NT2/D1 (cell line): Measurements from ENCODE around the gene CHCHD5.

ENCODE experiments used
- DNase-seq: peaks from one replicate; pipeline ENCODE4 v3.0.0-alpha.2; 2011; ENCODE audit warnings: low read depth, low spot score
- H3K27me3 ChIP-seq: 2 replicates; pipeline ENCODE4 v1.6.0; 2011; ENCODE audit warnings: mild to moderate bottlenecking; ENCODE audit not compliant: insufficient read length, insufficient read depth
- H3K36me3 ChIP-seq: 2 replicates; pipeline ENCODE4 v1.6.1; 2011; ENCODE audit warnings: mild to moderate bottlenecking, low read length, mixed read lengths; ENCODE audit not compliant: insufficient read depth, insufficient read length
- H3K4me1 ChIP-seq: 2 replicates; pipeline ENCODE4 v1.5.1; 2011; ENCODE audit not compliant: insufficient read depth, insufficient read length
- H3K4me3 ChIP-seq: 2 replicates; pipeline ENCODE4 v1.5.1; 2011; ENCODE audit warnings: low read depth; ENCODE audit not compliant: insufficient read length
- H3K9ac ChIP-seq: 2 replicates; pipeline ENCODE4 v1.6.0; 2011; ENCODE audit warnings: low read depth; ENCODE audit not compliant: insufficient read length
- H3K9me3 ChIP-seq: 2 replicates; pipeline ENCODE4 v1.5.1; 2011; ENCODE audit warnings: mild to moderate bottlenecking, low read length; ENCODE audit not compliant: insufficient read depth
- SUZ12 ChIP-seq: IDR thresholded peaks from 2 replicates; pipeline ENCODE4 v1.6.1; 2011; ENCODE audit not compliant: insufficient read length, insufficient read depth; ENCODE audit errors: extremely low read depth
- YY1 ChIP-seq: IDR thresholded peaks from 2 replicates; pipeline ENCODE4 v1.6.1; 2011; ENCODE audit not compliant: insufficient read length, insufficient read depth
- ZNF274 ChIP-seq: IDR thresholded peaks from 2 replicates; pipeline ENCODE4 v1.6.1; 2011; ENCODE audit warnings: mild to moderate bottlenecking, low read depth, low read length

CHCHD5 gene

DNA sequence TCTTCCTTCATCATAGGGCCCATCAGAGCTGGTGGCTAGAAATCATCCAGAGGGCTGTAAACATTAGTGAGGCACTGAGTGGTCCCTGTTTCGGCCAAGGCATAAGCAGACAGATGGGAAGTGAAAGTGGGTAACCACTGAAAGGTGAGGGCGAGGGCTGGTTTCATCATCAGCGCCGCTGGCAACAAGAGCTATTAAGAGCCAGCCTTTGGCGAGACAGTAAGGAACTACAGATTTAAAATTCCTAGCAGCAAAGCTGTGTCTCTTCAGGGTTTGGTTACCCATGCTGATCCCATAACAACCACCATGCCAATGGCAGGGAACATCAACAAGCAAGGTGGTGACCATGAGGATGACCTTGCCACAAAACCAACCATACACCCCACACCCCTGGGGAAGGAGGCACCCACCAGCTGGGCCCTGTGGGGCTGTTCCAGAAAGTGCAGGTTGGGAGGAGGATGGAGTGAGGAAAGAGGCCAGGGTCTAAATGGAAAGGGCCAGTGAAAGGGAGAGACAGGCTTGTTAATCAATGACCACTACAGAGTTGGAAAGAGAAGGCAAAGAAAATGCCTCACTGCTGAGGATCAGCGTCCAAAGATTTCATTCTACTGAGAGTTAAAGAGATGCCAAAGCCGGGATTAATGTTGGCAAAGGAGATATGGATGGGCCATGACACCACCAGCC is 52.3 kb downstream of the CHCHD5 start:
- Histone ChIP-seq H3K27me3 (no peaks in the 10 kb centered on the region), H3K4me3 (no peak overlapping the region), H3K36me3 (no peaks in the 10 kb centered on the region), H3K9ac (no peak overlapping the region), H3K4me1 (no peaks in the 10 kb centered on the region), H3K9me3 (no peaks in the 10 kb centered on the region)
- no peak for DNase-seq
- TF ChIP-seq SUZ12 (no peak), YY1 (no peak), ZNF274 (no peak)

- TF ChIP-seq SUZ12 (no peak), ZNF274 (no peak), YY1 (no peak)
- DNase-seq: no peak
- no peaks in the 10 kb centered on the region for H3K27me3 ChIP-seq
Measured at GRCh38 chr2:112637289-112637660, 52.9 kb downstream of the CHCHD5 start.

More at GRCh38 chr2:112637289-112637660, 52.9 kb downstream of the CHCHD5 start:
- H3K9me3 ChIP-seq: no peaks in the 10 kb centered on the region
- no peak overlapping the region for H3K9ac ChIP-seq
- H3K36me3 ChIP-seq: no peaks in the 10 kb centered on the region
- no peaks in the 10 kb centered on the region for H3K4me1 ChIP-seq
- no peak overlapping the region for H3K4me3 ChIP-seq
